WTC11 (cell line): Measurements from ENCODE around the gene FAM110A.

Experiments
- ATF1 ChIP-seq: sonication (generic); formaldehyde crosslinking; IDR thresholded peaks from 2 replicates; pipeline ENCODE4 v1.8.1; 2023; ENCODE audit warnings: mild to moderate bottlenecking, moderate library complexity, missing genetic modification reagents
- CREB1 ChIP-seq: sonication (generic); formaldehyde crosslinking; IDR thresholded peaks from 2 replicates; pipeline ENCODE4 v1.8.0; 2023; ENCODE audit warnings: mild to moderate bottlenecking, missing genetic modification reagents
- CTCF ChIP-seq: fragments of 200-600 bp; IDR thresholded peaks from 2 replicates; pipeline ENCODE4 v1.8.0; 2022; ENCODE audit warnings: antibody characterized with exemption
- FOXJ3 ChIP-seq: sonication (generic); formaldehyde crosslinking; IDR thresholded peaks from 2 replicates; pipeline ENCODE4 v1.9.0; 2021; ENCODE audit warnings: missing genetic modification reagents, mild to moderate bottlenecking, borderline replicate concordance
- IRF1 ChIP-seq: sonication (generic); formaldehyde crosslinking; IDR thresholded peaks from 2 replicates; pipeline ENCODE4 v1.8.0; 2023; ENCODE audit warnings: missing genetic modification reagents
- KAT7 ChIP-seq: sonication (generic); formaldehyde crosslinking; IDR thresholded peaks from 2 replicates; pipeline ENCODE4 v1.8.1; 2023; ENCODE audit warnings: missing genetic modification reagents, mild to moderate bottlenecking, borderline replicate concordance
- NFE2L1 ChIP-seq: sonication (generic); formaldehyde crosslinking; IDR thresholded peaks from 2 replicates; pipeline ENCODE4 v1.8.1; 2023; ENCODE audit warnings: missing genetic modification reagents
- RELA ChIP-seq: sonication (generic); formaldehyde crosslinking; IDR thresholded peaks from 2 replicates; pipeline ENCODE4 v1.8.1; 2022; ENCODE audit warnings: missing genetic modification reagents, mild to moderate bottlenecking, borderline replicate concordance
- SP1 ChIP-seq: sonication (generic); formaldehyde crosslinking; conservative IDR thresholded peaks from 2 replicates; pipeline ENCODE4 v1.8.1; 2022; ENCODE audit warnings: missing genetic modification reagents
- TP53 ChIP-seq: sonication (generic); formaldehyde crosslinking; IDR thresholded peaks from 2 replicates; pipeline ENCODE4 v1.8.1; 2023; ENCODE audit warnings: mild to moderate bottlenecking, missing genetic modification reagents
- USF2 ChIP-seq: sonication (generic); formaldehyde crosslinking; IDR thresholded peaks from 2 replicates; pipeline ENCODE4 v1.8.1; 2023; ENCODE audit warnings: mild to moderate bottlenecking, missing genetic modification reagents, moderate library complexity
- ZNF121 ChIP-seq: sonication (generic); formaldehyde crosslinking; IDR thresholded peaks from 2 replicates; pipeline ENCODE4 v1.8.0; 2023; ENCODE audit warnings: missing genetic modification reagents
- ZNF416 ChIP-seq: fragments of 250-450 bp; sonication (Bioruptor Pico); IDR thresholded peaks from 2 replicates; pipeline ENCODE4 v1.9.0; 2021; ENCODE audit warnings: mild to moderate bottlenecking, inconsistent platforms
- ZSCAN18 ChIP-seq: fragments of 250-450 bp; sonication (Bioruptor Pico); IDR thresholded peaks from 2 replicates; pipeline ENCODE4 v2.1.2; 2022; ENCODE audit warnings: mild to moderate bottlenecking, moderate library complexity

GRCh38 chr20:844473-845225 lies 11.1 kb downstream of the FAM110A start:
- TF ChIP-seq CTCF (no peak), RELA (CRISPR knock-in tag) (no peak), FOXJ3 (CRISPR knock-in tag) (no peak), ZSCAN18 (CRISPR knock-in tag) (no peak), ZNF121 (CRISPR knock-in tag) (peak; percentile 48; the same call in 1 of the 2 replicates), CREB1 (CRISPR knock-in tag) (no peak), NFE2L1 (no peak), SP1 (no peak), TP53 (no peak), IRF1 (CRISPR knock-in tag) (peak; percentile 51; the same call in 1 of the 2 replicates), USF2 (CRISPR knock-in tag) (no peak), ZNF416 (CRISPR knock-in tag) (no peak), ATF1 (CRISPR knock-in tag) (no peak), KAT7 (CRISPR knock-in tag) (no peak)
